H1 (cell line): ENCODE results near the gene TNFRSF13B. TPM values are rescaled to one million over a fixed set of nuclear protein-coding genes. Genes with fewer than 3 reads are reported as not detected.

ENCODE experiments used
- SUZ12 ChIP-seq: fragments of 200-600 bp; sonication (generic); IDR thresholded peaks from 2 replicates; pipeline ENCODE4 v1.6.1; 2012; ENCODE audit warnings: mild to moderate bottlenecking, inconsistent platforms, low read length, moderate library complexity, mixed read lengths
- polyA plus RNA-seq, 7 experiments: library from polyadenylated mRNA; depleted of rRNA in 3 of 7; stranded (reverse) in 5 of 7; unstranded in 2 of 7; fragments of >200 nt in 5 of 7; fragments of 200-250 nt in 2 of 7; gene quantifications; 1 replicate in 5 of 7; 2 replicates in 1 of 7; 4 replicates in 1 of 7; pipeline versions ENCODE4 v1.2.1 to v1.2.3, GENCODE V29; 2011 to 2013; ENCODE audit warnings: missing spikeins in 2 of 7, mixed read lengths in 2 of 7
- total RNA-seq: library from RNA; stranded (reverse); fragmentation: NEBNext Ultra II Directional; extraction: Animal tissue kit (Norgen Biotek cat#: 25700); gene quantifications from 2 replicates; pipeline ENCODE4 v1.2.1, GENCODE V29; 2021

The TNFRSF13B gene
- total and polyA plus RNA-seq, 2 of the 8 experiments (the other 6 are each of a cell fraction or from before 2014, with no cell fraction given): not detected

DNA sequence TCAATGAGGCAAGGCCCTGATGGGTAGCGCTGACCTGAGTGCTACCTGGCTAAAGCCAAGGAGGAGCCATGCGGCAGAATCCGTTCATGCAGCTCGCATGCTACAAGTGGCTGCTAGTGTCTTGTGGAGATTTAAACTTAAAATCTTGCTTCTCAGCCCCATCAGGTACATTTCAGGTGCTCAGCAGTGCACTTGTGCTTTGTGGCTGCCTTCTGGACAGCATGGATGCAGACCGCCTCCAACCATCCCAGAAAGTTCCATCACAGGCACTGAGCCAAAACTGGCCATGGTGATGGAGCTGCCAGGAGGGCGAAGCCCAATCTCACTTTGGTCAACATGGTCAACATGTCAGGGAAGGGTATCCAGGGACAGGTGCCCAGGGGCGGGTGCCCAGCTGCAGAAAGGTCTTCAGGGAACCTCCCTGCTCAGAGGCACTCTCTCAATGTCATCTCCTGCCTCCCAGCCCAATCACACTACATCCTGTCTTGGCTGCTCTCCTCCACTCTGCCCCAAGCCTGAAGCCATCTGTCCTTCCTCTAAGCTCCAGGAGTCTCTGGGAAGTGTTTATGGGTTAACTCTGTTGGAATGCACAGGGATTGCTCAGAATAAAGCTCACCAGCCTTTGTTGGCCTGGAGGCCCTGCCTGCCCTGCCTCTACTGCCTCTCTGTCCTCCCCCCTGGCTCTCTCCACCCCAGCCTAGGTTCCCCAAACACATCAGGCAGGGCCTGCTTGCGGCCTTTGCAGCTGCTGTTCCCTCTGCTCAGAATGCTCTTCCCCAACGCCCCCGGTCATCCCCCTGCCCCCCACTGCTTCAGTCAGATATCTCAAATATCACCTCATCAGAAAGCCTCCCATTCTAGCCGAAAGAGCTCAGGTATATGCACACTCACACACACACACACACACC lies 18.3 kb upstream of the TNFRSF13B start (continued):
- TF ChIP-seq SUZ12: no peak
